Skin epidermis (tissue), 12 donors: Measurements from ENCODE around the gene CDC6.

Experiments
- H3K27ac ChIP-seq, 21 experiments: fragments of 200-600 bp; sonication (generic) in 11 of 21; one replicate each; pipeline ENCODE4 v1.5.0; 2020; ENCODE audit warnings: mild to moderate bottlenecking in 3 of 21, inconsistent platforms in 2 of 21, moderate library complexity in 2 of 21
- H3K4me3 ChIP-seq, 7 experiments: fragments of 200-600 bp; sonication (generic) in 2 of 7; one replicate each; pipeline ENCODE4 v1.5.0; 2020; ENCODE audit warnings: inconsistent platforms in 2 of 7, mild to moderate bottlenecking in 2 of 7, moderate library complexity in 1 of 7

Gene CDC6

GRCh38 chr17:40346765-40347158 is 59.1 kb downstream of the CDC6 start:
- no peak overlapping the region for H3K4me3 ChIP-seq
- peak overlapping the region in 18 of 21 experiments; percentile 15 to 96 (median 85) for H3K27ac ChIP-seq

- Histone ChIP-seq H3K27ac (peak overlapping the region in 19 of 21 experiments; percentile 3 to 96 (median 85)), H3K4me3 (no peak overlapping the region)
Measured at GRCh38 chr17:40347319-40348135, 59.8 kb downstream of the CDC6 start.

- Histone ChIP-seq H3K27ac (peak overlapping the region in 16 of 21 experiments; percentile 3 to 96 (median 87)), H3K4me3 (no peak overlapping the region)
Measured at GRCh38 chr17:40348136-40348504, 60.4 kb downstream of the CDC6 start.

GRCh38 chr17:40348562-40349476 is 61.1 kb downstream of the CDC6 start:
- H3K4me3 ChIP-seq: no peak overlapping the region

GRCh38 chr17:40349477-40349894 is 61.8 kb downstream of the CDC6 start:
- Histone ChIP-seq H3K27ac (peak overlapping the region in 13 of 21 experiments; percentile 24 to 94 (median 85)), H3K4me3 (no peak overlapping the region)

More at GRCh38 chr17:40348562-40349476, 61.1 kb downstream of the CDC6 start:
- peak overlapping the region in 17 of 21 experiments; percentile 1 to 96 (median 85) for H3K27ac ChIP-seq

- no peak overlapping the region for H3K4me3 ChIP-seq
- H3K27ac ChIP-seq: peak overlapping the region in 14 of 21 experiments; percentile 22 to 94 (median 72)
Measured at GRCh38 chr17:40349895-40350688, 62.4 kb downstream of the CDC6 start.

- H3K4me3 ChIP-seq: no peak overlapping the region
- H3K27ac ChIP-seq: peak overlapping the region in 13 of 21 experiments; percentile 1 to 91 (median 67)
Measured at GRCh38 chr17:40350689-40351358, 63.1 kb downstream of the CDC6 start.

- peak overlapping the region in 7 of 21 experiments; percentile 2 to 91 (median 38) for H3K27ac ChIP-seq
Measured at GRCh38 chr17:40351359-40352236, 63.9 kb downstream of the CDC6 start.

GRCh38 chr17:40352237-40352778 is 64.6 kb downstream of the CDC6 start:
- Histone ChIP-seq H3K4me3 (no peak overlapping the region), H3K27ac (peak overlapping the region in 3 of 21 experiments; percentile 7 to 91 (median 31))

More at GRCh38 chr17:40351359-40352236, 63.9 kb downstream of the CDC6 start:
- no peak overlapping the region for H3K4me3 ChIP-seq

- H3K27ac ChIP-seq: peak overlapping the region in 1 of 21 experiments; percentile 41
- H3K4me3 ChIP-seq: no peak overlapping the region
Measured at GRCh38 chr17:40352779-40353394, 65.2 kb downstream of the CDC6 start.
